Frontal cortex (tissue), 4 donors: ENCODE data around the gene LAMB2. TPM values are rescaled to one million over a fixed set of nuclear protein-coding genes. Genes with fewer than 3 reads are reported as not detected.

Experiments used
- DNase-seq, 2 donors: peaks; one replicate each; pipeline ENCODE4 v3.0.0; 2012; ENCODE audit warnings: low spot score in 2 of 2
- FAIRE-seq: peaks from 2 replicates; lab custom pipeline; 2012; peaks lifted over from hg19 to GRCh38; lab: Jason Lieb, UNC
- total RNA-seq: library from RNA; depleted of rRNA; stranded (reverse); fragments of >200 nt; gene quantifications from one replicate; pipeline ENCODE4 v1.2.3, GENCODE V29; 2014
- donor health status: control.
- donor health status: control.
- donor health status: control.

The LAMB2 gene
- total RNA-seq, 1 donor from 2014 or later, result 30.2 TPM

DNA sequence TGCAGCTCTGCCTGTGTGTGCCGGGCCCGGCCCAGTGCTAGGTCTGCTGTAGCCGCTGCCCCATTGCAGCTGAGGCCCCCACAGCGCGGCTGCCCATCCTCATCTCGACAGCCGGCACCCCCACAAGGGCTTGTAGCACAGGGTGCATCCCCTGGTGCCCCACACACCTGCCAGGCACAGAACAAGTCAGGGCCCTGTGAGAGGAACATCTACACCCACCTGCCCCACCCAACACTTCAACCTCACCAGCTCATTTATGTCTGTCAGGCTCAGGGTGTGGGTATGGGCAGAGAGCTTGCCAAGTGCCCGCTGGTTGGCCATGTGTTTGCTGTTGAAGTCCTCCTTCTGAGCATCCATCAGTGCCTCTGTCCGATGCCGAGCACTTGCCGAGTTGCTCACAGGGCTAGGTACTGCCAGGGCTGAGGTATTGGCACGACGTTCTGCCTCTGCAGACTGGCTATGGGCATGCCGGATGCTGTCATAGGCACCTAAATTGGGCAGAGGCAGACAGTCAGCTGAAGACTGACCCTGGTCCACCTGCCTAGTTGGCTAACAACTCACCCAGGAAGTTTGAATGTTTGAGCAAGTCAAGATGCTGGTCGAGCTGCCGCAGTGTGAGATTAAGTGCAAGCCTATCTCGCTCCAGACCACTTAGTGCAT, 9.8 kb downstream of the LAMB2 start:
- no peak for DNase-seq

DNA sequence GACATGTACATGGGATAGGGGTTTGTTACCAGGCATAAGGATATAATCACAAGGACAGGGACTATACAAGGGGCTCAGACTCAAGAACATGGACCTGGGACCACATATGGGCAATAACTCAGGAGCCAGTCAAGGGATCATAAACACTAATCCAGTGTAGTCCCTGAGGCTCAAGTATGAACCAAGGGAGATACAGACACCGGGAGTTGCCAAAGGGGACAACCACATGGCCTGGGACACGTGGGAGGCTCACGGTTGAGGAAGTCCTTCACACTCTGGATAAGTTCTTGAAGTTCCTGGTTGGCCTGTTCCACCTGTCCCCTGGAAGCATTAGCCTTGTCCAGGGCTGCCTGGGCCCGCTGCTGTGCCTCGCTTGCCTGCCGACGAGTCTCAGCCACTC, 10.4 kb downstream of the LAMB2 start:
- no peak for FAIRE-seq
- no peak for DNase-seq

More for the DNA sequence above, 9.8 kb downstream of the LAMB2 start:
- no peak for FAIRE-seq

DNA sequence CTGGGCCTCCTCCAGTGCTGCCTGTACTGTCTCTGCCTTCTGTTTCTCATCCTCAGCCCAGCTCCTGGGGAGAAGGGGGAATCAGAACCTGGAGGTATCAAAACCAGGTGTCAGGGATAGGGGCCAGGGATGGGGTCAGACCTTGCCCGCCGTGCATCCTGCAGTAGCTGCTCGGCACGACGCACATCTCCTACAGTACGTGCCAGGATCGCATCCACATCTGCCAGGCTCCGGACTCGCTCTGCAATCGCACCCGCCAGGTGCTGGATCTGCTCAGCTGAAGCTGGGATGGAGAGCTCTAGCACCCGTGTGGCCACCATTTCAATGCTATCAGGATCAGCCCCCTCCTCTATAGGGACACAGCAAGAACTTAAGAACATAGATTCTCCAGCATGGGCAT, 10.8 kb downstream of the LAMB2 start:
- FAIRE-seq (no peak), DNase-seq (no peak)

GRCh38 chr3:49121132-49121736, 11.6 kb downstream of the LAMB2 start:
- FAIRE-seq, result no peak
- DNase-seq, result no peak

DNA sequence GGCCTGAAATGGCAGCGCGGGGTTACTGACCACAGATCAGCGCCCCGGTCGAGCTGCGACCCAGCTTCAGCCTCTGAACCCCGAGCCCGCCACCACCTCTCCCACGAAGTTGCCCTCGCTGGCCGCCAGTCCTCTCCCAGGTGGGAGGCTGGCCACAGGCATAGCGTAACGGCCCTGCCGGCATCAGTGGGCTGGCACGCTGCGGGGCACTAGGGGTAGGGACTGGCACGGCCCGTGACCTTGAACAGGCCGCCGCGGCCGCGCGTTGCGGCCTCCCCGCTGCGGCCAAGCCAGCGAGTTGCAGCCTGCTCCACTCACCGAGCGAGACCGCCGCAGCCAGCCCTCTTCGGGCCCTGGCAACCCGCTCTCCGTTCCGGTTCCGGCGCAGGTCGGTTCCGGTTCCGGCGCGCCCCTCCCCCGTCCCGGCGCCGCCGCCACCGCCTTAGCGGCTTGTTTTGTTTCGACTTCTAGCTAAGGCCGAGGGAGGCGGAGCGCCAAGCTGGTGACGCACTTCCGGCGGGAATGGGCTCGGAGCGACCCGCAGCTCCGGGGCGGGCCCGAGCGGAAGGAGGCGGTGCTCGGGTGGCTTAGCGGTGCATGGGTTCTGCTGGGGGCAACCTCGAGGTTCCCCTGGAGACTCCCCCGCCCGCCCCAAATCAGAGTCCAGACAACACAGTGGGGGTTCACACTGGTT, 12.3 kb downstream of the LAMB2 start, which contains the start of gene USP19:
Gene USP19, minus strand, starts transcription at position 386 of the 694 bp plus-strand sequence. CDS start 1,678 bp downstream, outside the sequence.
- DNase-seq, result peak; percentile 96 to 99
- FAIRE-seq, result peak; percentile 23

DNA sequence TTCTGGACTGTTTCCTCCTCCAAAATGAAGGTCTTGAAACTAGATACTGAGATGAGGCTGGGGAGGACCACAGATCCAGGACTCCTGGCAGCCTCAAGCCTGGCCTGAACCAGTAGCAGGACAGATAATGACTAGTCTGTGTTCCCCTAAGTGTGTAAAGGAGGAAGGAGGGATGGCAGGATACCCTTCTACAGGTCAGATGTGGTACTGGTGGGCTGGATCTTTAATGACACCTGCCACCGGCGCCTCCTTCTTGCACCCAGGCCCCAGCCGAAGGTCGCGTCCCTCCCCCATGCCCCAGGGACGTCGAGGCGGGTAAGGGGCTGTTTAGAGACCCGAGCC, 12.8 kb downstream of the LAMB2 start:
- DNase-seq (no peak), FAIRE-seq (no peak)

GRCh38 chr3:49119439-49119838, 13.4 kb downstream of the LAMB2 start:
- DNase-seq (no peak), FAIRE-seq (no peak)

- no peak for DNase-seq
- no peak for FAIRE-seq
Observed at GRCh38 chr3:49119036-49119435, 13.8 kb downstream of the LAMB2 start.

GRCh38 chr3:49112262-49112661, 20.6 kb downstream of the LAMB2 start:
- no peak for DNase-seq
- no peak for FAIRE-seq

- no peak for DNase-seq
- FAIRE-seq, result no peak
Observed at GRCh38 chr3:49111347-49111746, 21.5 kb downstream of the LAMB2 start.

DNA sequence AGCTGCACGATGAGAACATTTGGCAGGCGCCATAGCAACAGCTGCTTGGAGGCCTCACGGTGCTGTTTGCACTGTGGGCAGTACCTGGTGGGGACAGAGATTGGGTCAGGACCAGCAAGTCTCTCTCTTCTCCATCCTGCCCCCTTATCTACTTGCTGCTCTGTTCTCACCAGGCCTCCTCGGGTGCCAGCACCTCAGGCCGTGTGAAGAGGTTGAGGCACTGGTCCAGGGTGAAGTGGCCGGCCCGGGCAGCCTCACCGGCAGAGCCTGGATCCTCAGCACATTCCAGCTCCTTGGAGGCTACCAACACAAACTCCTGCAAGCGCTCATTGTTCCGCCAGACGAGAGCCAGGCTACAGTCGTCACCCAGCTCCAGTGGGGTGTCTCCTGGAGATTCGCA, 22.1 kb downstream of the LAMB2 start:
- DNase-seq, result no peak
- FAIRE-seq, result no peak

DNA sequence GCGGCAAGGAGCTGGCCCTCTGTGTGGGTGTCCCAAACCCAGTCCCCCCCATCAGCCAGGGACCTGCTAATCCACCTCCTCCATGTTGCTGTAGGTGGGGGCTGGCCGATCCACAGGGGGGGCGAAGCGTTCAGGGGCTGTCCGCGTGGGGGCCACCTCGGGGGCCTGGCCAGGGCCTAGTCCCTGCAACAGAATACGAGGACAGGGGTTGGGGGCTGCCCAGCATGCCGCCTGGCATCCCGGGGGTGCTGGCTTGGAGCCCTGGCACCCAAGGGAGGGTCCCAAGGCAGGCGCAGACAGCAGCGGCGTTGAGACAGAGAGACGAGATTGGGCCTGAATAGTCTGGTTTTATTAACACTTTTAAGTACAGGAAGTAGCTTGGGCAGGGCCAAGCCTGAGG, 24.5 kb downstream of the LAMB2 start:
- FAIRE-seq (no peak), DNase-seq (no peak)

GRCh38 chr3:49104427-49105291, 28.2 kb downstream of the LAMB2 start, which contains the start of gene QARS1:
QARS1 (minus strand) TSS chr3:49104757; CDS start chr3:49104733, 24 bp downstream.
- no peak for FAIRE-seq
- DNase-seq, result peak; percentile 89 to 96

DNA sequence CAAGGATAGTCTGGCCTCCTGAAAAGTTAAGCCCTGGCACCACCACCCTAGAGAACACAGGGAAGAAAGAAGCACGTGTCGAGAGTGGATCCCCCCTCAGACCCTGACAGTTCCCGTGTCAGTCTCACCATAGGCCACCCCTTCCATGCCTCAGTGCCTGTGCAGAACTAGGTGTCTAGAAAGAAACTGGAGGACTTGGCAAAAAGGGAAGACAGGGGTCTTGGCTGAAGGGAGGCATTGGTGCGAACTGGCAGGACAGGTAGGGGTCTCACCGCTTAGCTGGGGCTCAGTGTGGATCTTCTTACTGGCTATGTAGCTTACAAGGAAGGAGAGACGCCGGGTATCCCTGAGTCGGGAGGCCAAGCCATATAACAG, 28.8 kb downstream of the LAMB2 start:
- FAIRE-seq, result no peak
- DNase-seq, result no peak

DNA sequence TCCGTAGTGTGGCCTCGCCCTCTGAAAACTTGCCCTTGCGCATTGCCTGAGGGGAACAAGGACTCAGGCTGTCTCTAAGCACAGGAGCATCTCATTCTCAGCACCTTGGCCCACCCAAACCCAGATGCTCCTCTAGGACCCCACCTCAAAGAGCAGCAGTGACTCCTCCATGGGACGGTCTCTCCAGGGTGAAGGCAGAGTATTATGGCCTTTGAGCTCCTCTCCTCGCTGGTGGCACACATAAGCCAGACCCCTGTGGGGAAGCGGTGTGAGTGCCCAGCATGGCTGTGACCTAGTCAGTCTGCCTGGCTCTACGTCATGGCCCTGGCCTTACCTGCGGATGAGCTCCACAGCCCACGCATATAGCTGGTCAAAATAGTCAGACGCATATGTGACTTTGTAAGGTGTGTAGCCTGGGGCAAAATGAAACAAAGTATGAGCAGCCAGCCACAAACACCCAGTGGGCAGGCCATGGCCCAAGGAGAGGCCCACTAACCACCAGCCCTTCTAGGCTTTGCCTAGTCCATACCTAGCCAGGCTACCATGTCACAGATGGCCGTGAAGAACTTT, 32.7 kb downstream of the LAMB2 start:
- no peak for DNase-seq
- no peak for FAIRE-seq

DNA sequence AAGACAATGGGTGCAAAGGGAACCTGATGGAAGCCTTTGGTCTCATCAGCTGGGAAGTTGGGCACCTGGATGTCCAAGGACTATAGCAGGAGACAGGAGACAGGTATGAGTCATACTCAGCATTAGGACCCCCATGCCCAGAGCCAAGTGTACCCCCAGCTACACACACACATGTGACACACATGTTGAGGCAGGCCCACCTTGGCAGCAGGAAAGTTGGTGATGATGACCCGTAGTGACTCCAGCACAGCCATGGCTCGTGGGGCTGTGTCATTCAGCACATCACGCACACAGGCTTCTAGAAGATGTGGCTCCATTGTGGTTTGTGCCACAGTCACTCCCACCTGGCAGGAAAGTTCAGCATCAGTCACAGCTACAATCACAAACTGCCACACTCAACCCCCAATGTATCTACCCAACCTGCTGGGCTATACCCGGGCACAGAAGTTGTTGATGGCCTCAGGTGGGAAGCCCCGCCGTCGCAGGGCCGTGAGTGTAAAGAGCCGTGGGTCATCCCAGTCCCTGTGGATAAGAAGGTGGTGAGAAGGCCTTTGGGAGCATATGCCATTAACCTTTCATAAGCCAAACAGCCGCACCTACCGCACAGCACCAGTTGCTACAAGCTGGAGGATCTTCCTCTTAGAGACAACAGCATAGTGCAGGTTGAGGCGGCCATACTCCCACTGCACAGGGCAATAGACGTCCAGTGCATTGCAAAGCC, 33.8 kb downstream of the LAMB2 start:
- DNase-seq, result no peak
- no peak for FAIRE-seq

DNA sequence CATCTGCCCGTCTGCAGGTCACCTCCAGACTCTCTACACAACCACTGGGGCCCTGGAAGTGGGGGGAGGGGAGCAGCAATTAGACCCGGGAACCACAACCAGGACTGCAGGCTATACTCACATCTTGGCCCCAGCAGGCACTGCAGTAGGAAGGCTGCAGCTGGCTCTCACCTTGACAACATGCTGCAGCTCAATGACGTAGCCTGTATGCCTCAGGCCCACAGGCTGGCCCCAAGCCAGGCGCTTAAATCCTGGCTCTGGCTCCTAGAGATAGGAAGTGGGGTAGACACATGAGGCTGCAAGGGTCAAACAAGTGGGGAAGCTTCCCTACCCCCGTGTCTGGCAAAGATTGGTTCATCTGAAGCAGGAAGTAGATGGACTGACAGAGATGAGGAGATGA, 34.4 kb downstream of the LAMB2 start:
- no peak for FAIRE-seq
- DNase-seq, result no peak

DNA sequence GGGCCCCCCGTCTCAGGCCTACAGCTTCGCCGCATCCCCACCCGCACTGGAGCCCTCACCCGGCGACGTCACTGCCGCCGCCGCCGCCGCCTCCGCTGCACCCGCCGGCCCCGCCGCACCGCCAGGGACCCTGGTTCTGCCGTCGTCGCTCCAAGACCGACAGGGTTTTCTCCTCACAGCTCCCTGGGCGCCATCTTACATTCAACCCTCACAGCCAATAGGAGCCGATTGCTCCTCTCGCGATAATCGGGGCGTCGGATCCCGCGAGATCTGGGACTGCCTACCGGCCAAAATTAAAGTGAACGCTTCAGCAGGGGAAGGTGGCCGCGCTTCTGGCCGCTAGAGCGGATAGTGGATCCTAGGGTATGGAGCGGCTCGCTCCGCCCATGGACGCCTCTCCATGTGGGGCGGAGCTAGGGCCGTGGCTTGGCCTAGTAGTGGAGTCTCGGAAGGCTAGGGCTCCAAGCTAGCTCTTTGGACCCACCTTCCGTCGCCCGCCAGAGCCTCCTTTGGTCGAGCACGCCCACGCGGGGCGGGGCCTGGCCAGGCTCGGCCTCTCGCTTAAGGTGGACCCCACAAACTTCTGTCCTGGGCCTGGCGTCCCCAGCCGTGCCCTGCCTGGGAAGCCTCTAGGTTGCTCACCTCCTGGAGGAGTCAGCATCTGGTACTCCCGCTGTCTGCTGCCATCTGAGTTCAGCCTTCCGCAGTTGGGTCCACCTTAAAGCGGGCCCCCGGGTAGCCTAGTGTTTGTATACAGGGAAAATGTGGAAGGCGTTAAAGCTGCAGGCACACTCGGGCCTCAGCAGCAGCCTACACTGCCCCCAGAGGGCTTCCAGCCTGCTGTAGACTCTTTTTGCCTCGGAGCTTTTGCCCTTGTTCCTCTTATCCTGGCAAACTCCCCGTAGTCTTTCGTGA, 38.7 kb downstream of the LAMB2 start, which contains the start of gene QRICH1:
Gene QRICH1, minus strand, starts transcription at position 219 of the 915 bp plus-strand sequence. CDS start 17,054 bp downstream, outside the sequence.
- FAIRE-seq, result no peak

More for the DNA sequence above, 38.7 kb downstream of the LAMB2 start, which contains the start of gene QRICH1:
- peak; percentile 90 to 91 for DNase-seq
